ENCODE results near the gene KRT35. TPM values are rescaled to one million over a fixed set of nuclear protein-coding genes. Genes with fewer than 3 reads are reported as not detected.

Gene KRT35
- total and polyA plus RNA-seq, 2 of the 13 experiments (the other 11 are each of a cell fraction or from before 2014, with no cell fraction given), result not detected

DNA sequence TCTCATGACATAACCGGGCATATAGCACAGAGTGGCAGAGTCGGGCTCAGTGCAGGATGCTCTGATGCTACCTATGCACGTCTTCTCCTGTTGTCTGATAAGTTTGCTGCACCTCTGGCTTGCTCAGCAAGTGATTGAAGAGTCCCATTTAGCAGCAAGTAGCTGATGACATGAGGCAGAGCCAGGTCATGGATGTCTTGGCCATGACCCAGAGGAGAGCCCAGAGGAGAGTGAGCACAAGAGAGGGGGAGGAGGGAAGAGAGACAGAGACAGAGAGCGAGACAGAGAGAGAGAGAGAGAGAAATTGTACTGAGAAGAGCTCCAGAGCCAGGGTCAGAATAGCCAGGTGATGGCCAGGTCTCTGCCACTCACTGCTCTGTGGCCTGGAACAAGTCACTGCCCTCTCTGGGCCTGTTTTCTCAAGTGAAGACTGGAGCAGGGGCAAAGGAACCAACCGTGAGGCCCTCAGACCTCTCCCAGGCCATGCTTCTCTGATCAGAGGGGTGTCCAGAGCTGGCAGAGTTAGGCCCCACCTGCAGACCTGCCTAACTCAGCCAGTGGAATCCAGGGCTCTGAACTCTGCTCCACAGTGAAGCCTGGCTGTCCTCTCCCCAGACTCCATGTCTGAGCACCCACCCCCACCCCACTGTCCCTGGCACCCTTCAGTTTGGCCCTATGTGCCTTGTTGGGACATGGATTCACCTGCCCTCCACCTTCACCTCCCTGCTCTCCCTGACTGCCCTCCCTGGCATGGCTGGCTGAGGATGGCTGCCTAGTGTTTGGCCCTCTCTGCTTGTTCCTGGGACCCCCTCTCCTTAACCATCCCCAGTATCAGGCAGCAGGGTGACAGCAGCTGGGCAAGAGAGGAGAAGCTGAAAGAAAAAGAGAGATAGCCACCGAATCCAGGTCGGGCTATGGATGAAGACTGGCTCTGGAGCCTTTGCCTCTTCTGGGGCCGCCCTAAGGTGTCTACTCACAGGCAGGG is 4.3 kb upstream of the KRT35 start (continued):
- TF ChIP-seq NR2F6 (IDR thresholded peaks at IDR 0.05), result no peak
- TF ChIP-seq NR2F6 (CRISPR knock-in tag; IDR thresholded peaks at IDR 0.05), result no peak
- no peak for TF ChIP-seq ZNF234 (CRISPR knock-in tag; conservative IDR thresholded peaks at IDR 0.05)
- no peak for TF ChIP-seq ZNF788 (CRISPR knock-in tag; IDR thresholded peaks at IDR 0.05; ENCODE audit: borderline replicate concordance)
- TF ChIP-seq, protein P1, sequence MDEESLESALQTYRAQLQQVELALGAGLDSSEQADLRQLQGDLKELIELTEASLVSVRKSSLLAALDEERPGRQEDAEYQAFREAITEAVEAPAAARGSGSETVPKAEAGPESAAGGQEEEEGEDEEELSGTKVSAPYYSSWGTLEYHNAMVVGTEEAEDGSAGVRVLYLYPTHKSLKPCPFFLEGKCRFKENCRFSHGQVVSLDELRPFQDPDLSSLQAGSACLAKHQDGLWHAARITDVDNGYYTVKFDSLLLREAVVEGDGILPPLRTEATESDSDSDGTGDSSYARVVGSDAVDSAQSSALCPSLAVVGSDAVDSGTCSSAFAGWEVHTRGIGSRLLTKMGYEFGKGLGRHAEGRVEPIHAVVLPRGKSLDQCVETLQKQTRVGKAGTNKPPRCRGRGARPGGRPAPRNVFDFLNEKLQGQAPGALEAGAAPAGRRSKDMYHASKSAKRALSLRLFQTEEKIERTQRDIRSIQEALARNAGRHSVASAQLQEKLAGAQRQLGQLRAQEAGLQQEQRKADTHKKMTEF (CRISPR knock-in tag; IDR thresholded peaks at IDR 0.05), result no peak

DNA sequence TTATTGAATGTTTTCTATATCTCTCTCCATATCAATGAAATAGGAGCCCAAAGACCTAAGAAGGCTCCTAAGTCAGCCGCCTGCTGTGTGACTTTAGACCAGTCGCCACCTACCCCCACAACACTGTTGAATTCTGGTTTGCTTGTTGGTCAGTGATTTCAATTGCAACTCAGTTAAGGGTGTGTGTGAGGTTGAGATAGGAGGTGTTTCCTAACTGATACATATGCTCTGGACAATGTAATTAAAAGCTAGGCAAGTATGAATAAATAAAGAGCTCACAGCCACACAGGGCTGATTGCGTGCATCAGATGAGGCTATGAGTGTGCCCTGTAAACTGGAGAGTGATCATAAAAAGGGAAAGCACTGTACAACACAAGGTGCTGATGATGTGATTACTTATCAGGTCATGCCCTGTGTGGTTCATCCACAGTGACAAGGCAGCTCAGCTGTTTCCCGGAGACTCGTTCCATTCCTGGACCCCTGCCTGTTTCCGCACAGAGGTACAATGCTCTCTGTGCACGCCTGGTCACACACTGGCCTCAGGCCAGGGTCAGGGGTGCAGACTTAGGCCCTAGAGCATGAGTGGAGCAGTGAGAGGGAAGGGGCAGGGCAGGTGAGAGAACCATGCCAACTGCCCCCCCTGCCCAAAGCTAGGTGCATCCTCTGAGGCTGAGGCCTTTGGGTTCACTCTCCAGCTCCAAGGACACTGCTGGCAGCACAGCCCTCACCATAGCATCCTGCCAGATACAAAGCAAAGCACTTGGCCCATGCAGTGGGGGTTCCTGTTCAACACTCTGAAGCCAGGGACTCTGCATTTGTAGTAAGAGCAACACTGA is 3.3 kb upstream of the KRT35 start:
- Histone ChIP-seq H2AFZ (ENCODE audit: low read length) (no peak overlapping the region), H4K20me1 (ENCODE audit: insufficient read depth, low read length) (no peaks in the 10 kb centered on the region), H3K4me2 (ENCODE audit: low read depth, low read length) (no peak overlapping the region), H3K27me3 (ENCODE audit: control insufficient read depth in 1 of 2, insufficient read depth in 2 of 2, low read length in 2 of 2) (peaks cover 1 to 30% of the 10 kb centered on the region in 2 experiments; a peak in 4 of 5 replicates), H3K36me3 (replicated peaks in 1 of 2; ENCODE audit: control insufficient read depth in 1 of 2, insufficient read depth in 2 of 2, low read length in 2 of 2) (no peaks in the 10 kb centered on the region), H3K9ac (ENCODE audit: insufficient read depth, low read depth, low read length) (no peak overlapping the region), H3K4me1 (ENCODE audit: insufficient read depth, low read length) (no peaks in the 10 kb centered on the region), H3K79me2 (ENCODE audit: insufficient read depth, low read length) (no peaks in the 10 kb centered on the region), H3K27ac (ENCODE audit: extremely low read length, insufficient read depth, low read length) (no peak overlapping the region), H3K4me3 (replicated peaks in 1 of 3; ENCODE audit: insufficient read depth in 1 of 3, low read depth in 2 of 3, low read length in 3 of 3) (no peak overlapping the region), H3K9me3 (ENCODE audit: low read length) (no peaks in the 10 kb centered on the region)
- CTCF ChIA-PET (ENCODE audit: low intra/inter-chr PET ratio, low total read pairs), result no interaction called here
- WGBS (ENCODE audit: low lambda C conversion rate), result 42% methylated on average over 7 of the region's 7 CpGs
- no peak for DNase-seq (ENCODE audit: low spot score)
- no peak for TF ChIP-seq NCOA1 (CRISPR knock-in tag; IDR thresholded peaks at IDR 0.05)
- TF ChIP-seq, protein P2, sequence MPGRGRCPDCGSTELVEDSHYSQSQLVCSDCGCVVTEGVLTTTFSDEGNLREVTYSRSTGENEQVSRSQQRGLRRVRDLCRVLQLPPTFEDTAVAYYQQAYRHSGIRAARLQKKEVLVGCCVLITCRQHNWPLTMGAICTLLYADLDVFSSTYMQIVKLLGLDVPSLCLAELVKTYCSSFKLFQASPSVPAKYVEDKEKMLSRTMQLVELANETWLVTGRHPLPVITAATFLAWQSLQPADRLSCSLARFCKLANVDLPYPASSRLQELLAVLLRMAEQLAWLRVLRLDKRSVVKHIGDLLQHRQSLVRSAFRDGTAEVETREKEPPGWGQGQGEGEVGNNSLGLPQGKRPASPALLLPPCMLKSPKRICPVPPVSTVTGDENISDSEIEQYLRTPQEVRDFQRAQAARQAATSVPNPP (CRISPR knock-in tag; IDR thresholded peaks at IDR 0.05), result no peak
- TF ChIP-seq ZNF431 (CRISPR knock-in tag; IDR thresholded peaks at IDR 0.05; ENCODE audit: borderline replicate concordance, low read depth), result no peak
- TF ChIP-seq ZKSCAN5 (CRISPR knock-in tag; IDR thresholded peaks at IDR 0.05), result no peak
- TF ChIP-seq HNF4G (IDR thresholded peaks at IDR 0.05; ENCODE audit: borderline replicate concordance, low read depth, low read length), result no peak
- TF ChIP-seq HNF4G (CRISPR knock-in tag; IDR thresholded peaks at IDR 0.05; ENCODE audit: borderline replicate concordance, low read depth), result no peak
- TF ChIP-seq ZNF891 (CRISPR knock-in tag; IDR thresholded peaks at IDR 0.05), result no peak
- no peak for TF ChIP-seq MED8 (CRISPR knock-in tag; IDR thresholded peaks at IDR 0.05; ENCODE audit: insufficient replicate concordance)
- TF ChIP-seq CEBPG (CRISPR knock-in tag; IDR thresholded peaks at IDR 0.05), result no peak
- no peak for TF ChIP-seq NKX3-1 (CRISPR knock-in tag; IDR thresholded peaks at IDR 0.05)
- no peak for TF ChIP-seq ETV6 (CRISPR knock-in tag; conservative IDR thresholded peaks at IDR 0.05)
- TF ChIP-seq KMT2A (CRISPR knock-in tag; IDR thresholded peaks at IDR 0.05), result no peak
- TF ChIP-seq, protein P3, sequence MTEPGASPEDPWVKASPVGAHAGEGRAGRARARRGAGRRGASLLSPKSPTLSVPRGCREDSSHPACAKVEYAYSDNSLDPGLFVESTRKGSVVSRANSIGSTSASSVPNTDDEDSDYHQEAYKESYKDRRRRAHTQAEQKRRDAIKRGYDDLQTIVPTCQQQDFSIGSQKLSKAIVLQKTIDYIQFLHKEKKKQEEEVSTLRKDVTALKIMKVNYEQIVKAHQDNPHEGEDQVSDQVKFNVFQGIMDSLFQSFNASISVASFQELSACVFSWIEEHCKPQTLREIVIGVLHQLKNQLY (CRISPR knock-in tag; IDR thresholded peaks at IDR 0.05), result no peak
- ATAC-seq, result no peak
- no TSS peak for BruUV-seq (replicated peaks)
- POLR2A ChIA-PET, result no interaction called here
- in situ Hi-C loops (cut with HindIII; ENCODE audit: extremely low pct_ligation_motif_present, low pct_unique_long_range_greater_than_20kb), result no loop called here
- intact Hi-C loops (cut with micrococcal nuclease; ENCODE audit: unreplicated experiment), result no loop called here
- no peak for FAIRE-seq
